Chondrocyte (in vitro differentiated cells): ENCODE results near the gene C11orf58. TPM values are rescaled to one million over a fixed set of nuclear protein-coding genes. Genes with fewer than 3 reads are reported as not detected.

Source experiments
- DNase-seq: peaks from one replicate; pipeline ENCODE4 v3.0.0; 2021; ENCODE audit warnings: mixed read lengths, low spot score
- H3K27ac Mint-ChIP-seq: one replicate; pipeline ENCODE4 v1.8.0; 2021; ENCODE audit warnings: mild to moderate bottlenecking, moderate library complexity, mixed read lengths; ENCODE audit not compliant: unreplicated experiment
- H3K27me3 Mint-ChIP-seq: 2 replicates; pipeline ENCODE4 v1.8.0; 2021; ENCODE audit warnings: low read depth, mixed read lengths
- H3K36me3 Mint-ChIP-seq: 2 replicates; pipeline ENCODE4 v1.8.0; 2021; ENCODE audit warnings: low read depth, mixed read lengths
- H3K4me1 Mint-ChIP-seq: 2 replicates; pipeline ENCODE4 v1.8.0; 2021; ENCODE audit warnings: low read depth, mild to moderate bottlenecking, mixed read lengths
- H3K4me3 Mint-ChIP-seq: one replicate; pipeline ENCODE4 v1.8.0; 2021; ENCODE audit warnings: mild to moderate bottlenecking, moderate library complexity, mixed read lengths; ENCODE audit not compliant: unreplicated experiment
- H3K9me3 Mint-ChIP-seq: 2 replicates; pipeline ENCODE4 v1.8.0; 2021; ENCODE audit warnings: low read depth, mixed read lengths
- CTCF ChIP-seq: fragments of 200-600 bp; sonication (generic); IDR thresholded peaks from 2 replicates; pipeline ENCODE4 v1.5.0; 2021; ENCODE audit warnings: antibody characterized with exemption, mild to moderate bottlenecking, moderate library complexity
- total RNA-seq: library from RNA; stranded (reverse); gene quantifications from 3 replicates; pipeline ENCODE4 v1.2.1, GENCODE V29; 2021

Gene C11orf58
- total RNA-seq, 1 donor from 2014 or later: 116 TPM

- Mint-ChIP-seq H3K27ac (no peak overlapping the region), H3K9me3 (no peaks in the 10 kb centered on the region), H3K4me1 (no peaks in the 10 kb centered on the region), H3K4me3 (no peak overlapping the region), H3K27me3 (peaks cover 2% of the 10 kb centered on the region), H3K36me3 (no peaks in the 10 kb centered on the region)
- no peak for TF ChIP-seq CTCF
- no peak for DNase-seq
Observed at GRCh38 chr11:16773981-16774935, 35.8 kb downstream of the C11orf58 start.

GRCh38 chr11:16774936-16775613 lies 36.6 kb downstream of the C11orf58 start:
- no peaks in the 10 kb centered on the region for H3K9me3 Mint-ChIP-seq
- no peaks in the 10 kb centered on the region for H3K4me1 Mint-ChIP-seq
- peaks cover 2% of the 10 kb centered on the region for H3K27me3 Mint-ChIP-seq
- H3K36me3 Mint-ChIP-seq: no peaks in the 10 kb centered on the region
- no peak for TF ChIP-seq CTCF
- no peak for DNase-seq
- H3K27ac Mint-ChIP-seq: no peak overlapping the region
- H3K4me3 Mint-ChIP-seq: no peak overlapping the region

GRCh38 chr11:16775614-16776283 lies 37.3 kb downstream of the C11orf58 start:
- no peak for TF ChIP-seq CTCF
- Mint-ChIP-seq H3K4me1 (no peaks in the 10 kb centered on the region), H3K27ac (no peak overlapping the region), H3K9me3 (no peaks in the 10 kb centered on the region), H3K27me3 (peaks cover 2% of the 10 kb centered on the region), H3K4me3 (no peak overlapping the region), H3K36me3 (no peaks in the 10 kb centered on the region)
- DNase-seq: no peak

- TF ChIP-seq CTCF: no peak
- DNase-seq: no peak
- Mint-ChIP-seq H3K9me3 (no peaks in the 10 kb centered on the region), H3K27me3 (peaks cover 2% of the 10 kb centered on the region), H3K36me3 (no peaks in the 10 kb centered on the region), H3K4me1 (no peaks in the 10 kb centered on the region), H3K4me3 (no peak overlapping the region), H3K27ac (no peak overlapping the region)
Observed at GRCh38 chr11:16776711-16777612, 38.5 kb downstream of the C11orf58 start.
